Common myeloid progenitor, CD34-positive (primary cell): ENCODE results near the gene CFAP61.

ENCODE experiments used
- CTCF ChIA-PET: fragments of 350-600 bp; sonication (Branson Sonifier 250); formaldehyde crosslinking; loops from one replicate; lab custom pipeline; 2021; ENCODE audit warnings: antibody characterized with exemption; lab: Charles Lee
- POLR2A ChIA-PET: fragments of 350-600 bp; sonication (Branson Sonifier 250); formaldehyde crosslinking; loops from one replicate; lab custom pipeline; 2021; ENCODE audit warnings: antibody characterized with exemption; lab: Charles Lee
- DNase-seq, 3 donors: peaks; one replicate each; pipeline versions ENCODE4 v3.0.0 to v3.0.0-alpha.2; 2013
- H3K27ac ChIP-seq, 2 experiments: 1 replicate in 1 of 2; 2 replicates in 1 of 2; pipeline ENCODE4 v1.7.0; 2013; ENCODE audit warnings: inconsistent platforms in 2 of 2, low read length in 2 of 2, mild to moderate bottlenecking in 2 of 2, low read depth in 1 of 2, moderate library complexity in 1 of 2; ENCODE audit not compliant: severe bottlenecking in 2 of 2, insufficient read depth in 1 of 2, poor library complexity in 1 of 2
- H3K27me3 ChIP-seq, 5 experiments: replicated peaks in 2 of 5; 1 replicate in 3 of 5; 2 replicates in 2 of 5; pipeline versions ENCODE4 v1.6.1 to v1.7.0; 2013; ENCODE audit warnings: low read length in 4 of 5, mild to moderate bottlenecking in 2 of 5, moderate library complexity in 2 of 5, inconsistent platforms in 1 of 5; ENCODE audit not compliant: insufficient read depth in 5 of 5, control insufficient read depth in 4 of 5
- H3K36me3 ChIP-seq, 4 experiments: 1 replicate in 2 of 4; 2 replicates in 2 of 4; pipeline versions ENCODE4 v1.6.1 to v1.7.0; 2013; ENCODE audit warnings: low read length in 3 of 4, control low read depth in 1 of 4, mild to moderate bottlenecking in 1 of 4; ENCODE audit not compliant: control insufficient read depth in 4 of 4, insufficient read depth in 4 of 4
- H3K4me1 ChIP-seq, 4 experiments: 1 replicate in 3 of 4; 2 replicates in 1 of 4; pipeline versions ENCODE4 v1.6.1 to v1.7.1; 2013; ENCODE audit warnings: low read length in 3 of 4, mild to moderate bottlenecking in 3 of 4, control low read depth in 1 of 4, inconsistent platforms in 1 of 4, moderate library complexity in 1 of 4; ENCODE audit not compliant: control insufficient read depth in 4 of 4, insufficient read depth in 4 of 4; ENCODE audit errors: control extremely low read depth in 1 of 4
- H3K4me3 ChIP-seq, 7 experiments: 1 replicate in 4 of 7; 2 replicates in 3 of 7; pipeline versions ENCODE4 v1.5.1 to v1.7.0; 2013; ENCODE audit warnings: mild to moderate bottlenecking in 7 of 7, low read length in 6 of 7, moderate library complexity in 6 of 7, inconsistent platforms in 2 of 7, low read depth in 2 of 7, control low read depth in 1 of 7; ENCODE audit not compliant: insufficient read depth in 4 of 7, control insufficient read depth in 1 of 7; ENCODE audit errors: extremely low read depth in 1 of 7
- H3K9me3 ChIP-seq, 5 experiments: 1 replicate in 4 of 5; 2 replicates in 1 of 5; pipeline versions ENCODE4 v1.6.1 to v1.7.1; 2013; ENCODE audit warnings: low read length in 4 of 5, mild to moderate bottlenecking in 2 of 5, inconsistent platforms in 1 of 5, low read depth in 1 of 5, moderate library complexity in 1 of 5; ENCODE audit not compliant: control insufficient read depth in 4 of 5, insufficient read depth in 2 of 5; ENCODE audit errors: control extremely low read depth in 1 of 5
- WGBS: methylation state at CpG from one replicate; pipeline ENCODE4 v1.1.5; 2013; ENCODE audit not compliant: insufficient coverage; 5-methylcytosine and 5-hydroxymethylcytosine counted together

Gene CFAP61

GRCh38 chr20:20272686-20273085, 220.4 kb downstream of the CFAP61 start:
- H3K9me3 ChIP-seq: no peaks in the 10 kb centered on the region
- no peaks in the 10 kb centered on the region for H3K36me3 ChIP-seq
- peaks cover 0 to 5% (median 4%) of the 10 kb centered on the region in 5 experiments for H3K27me3 ChIP-seq
- peaks cover 0 to 6% (median 3%) of the 10 kb centered on the region in 4 experiments for H3K4me1 ChIP-seq
- WGBS: 100% methylated on average over 2 of the region's 4 CpGs
- no peak overlapping the region for H3K4me3 ChIP-seq
- no peak overlapping the region for H3K27ac ChIP-seq
- ChIA-PET CTCF (no interaction called here), POLR2A (no interaction called here)
- no peak for DNase-seq

- H3K4me1 ChIP-seq: peaks cover 0 to 6% (median 3%) of the 10 kb centered on the region in 4 experiments
- H3K9me3 ChIP-seq: no peaks in the 10 kb centered on the region
- no peak overlapping the region for H3K4me3 ChIP-seq
- WGBS: no CpG with 5 or more reads among the region's 1 CpG
- peaks cover 0 to 11% (median 6%) of the 10 kb centered on the region in 5 experiments for H3K27me3 ChIP-seq
- ChIA-PET CTCF (no interaction called here), POLR2A (interaction anchor here (0.6 kb wide), 1 partner anchor 260 kb away, joined by 3 read pairs; no protein-coding TSS in a partner anchor)
- no peaks in the 10 kb centered on the region for H3K36me3 ChIP-seq
- no peak for DNase-seq
- no peak overlapping the region for H3K27ac ChIP-seq
Measured at GRCh38 chr20:20273286-20273685, 221.0 kb downstream of the CFAP61 start.

GRCh38 chr20:20274821-20275220, 222.5 kb downstream of the CFAP61 start:
- no CpG with 5 or more reads among the region's 3 CpGs for WGBS

GRCh38 chr20:20275636-20276035, 223.3 kb downstream of the CFAP61 start:
- Histone ChIP-seq H3K9me3 (no peaks in the 10 kb centered on the region), H3K4me1 (peaks cover 0 to 6% (median 3%) of the 10 kb centered on the region in 4 experiments), H3K4me3 (no peak overlapping the region), H3K36me3 (no peaks in the 10 kb centered on the region), H3K27me3 (peaks cover 0 to 12% (median 7%) of the 10 kb centered on the region in 5 experiments), H3K27ac (no peak overlapping the region)
- POLR2A ChIA-PET: no interaction called here
- no peak for DNase-seq
- CTCF ChIA-PET: no interaction called here
- 100% methylated on average over 3 of the region's 5 CpGs for WGBS

More at GRCh38 chr20:20274821-20275220, 222.5 kb downstream of the CFAP61 start:
- H3K4me1 ChIP-seq: peaks cover 0 to 6% (median 3%) of the 10 kb centered on the region in 4 experiments
- DNase-seq: no peak
- H3K9me3 ChIP-seq: no peaks in the 10 kb centered on the region
- no peak overlapping the region for H3K4me3 ChIP-seq
- ChIA-PET CTCF (no interaction called here), POLR2A (no interaction called here)
- peaks cover 0 to 12% (median 7%) of the 10 kb centered on the region in 5 experiments for H3K27me3 ChIP-seq
- H3K27ac ChIP-seq: no peak overlapping the region
- no peaks in the 10 kb centered on the region for H3K36me3 ChIP-seq

GRCh38 chr20:20276811-20277530, 224.6 kb downstream of the CFAP61 start:
- Histone ChIP-seq H3K4me3 (no peak overlapping the region), H3K27me3 (peaks cover 0 to 12% (median 7%) of the 10 kb centered on the region in 5 experiments), H3K9me3 (no peaks in the 10 kb centered on the region), H3K27ac (no peak overlapping the region), H3K36me3 (no peaks in the 10 kb centered on the region), H3K4me1 (peaks cover 0 to 6% (median 3%) of the 10 kb centered on the region in 4 experiments)
- 37% methylated on average over 23 of the region's 26 CpGs for WGBS
- CTCF ChIA-PET: no interaction called here
- POLR2A ChIA-PET: no interaction called here
- peak; percentile 36 to 87 (median 82) for DNase-seq

- no peak for DNase-seq
- Histone ChIP-seq H3K9me3 (no peaks in the 10 kb centered on the region), H3K4me3 (no peak overlapping the region), H3K27me3 (peaks cover 0 to 12% (median 7%) of the 10 kb centered on the region in 5 experiments), H3K4me1 (peaks cover 0 to 6% (median 3%) of the 10 kb centered on the region in 4 experiments), H3K36me3 (no peaks in the 10 kb centered on the region), H3K27ac (no peak overlapping the region)
- WGBS: 98% methylated on average over 3 of the region's 3 CpGs
- ChIA-PET POLR2A (no interaction called here), CTCF (no interaction called here)
Measured at GRCh38 chr20:20277894-20278335, 225.6 kb downstream of the CFAP61 start.

- Histone ChIP-seq H3K4me3 (no peak overlapping the region), H3K9me3 (peaks cover 0 to 5% (median 0%) of the 10 kb centered on the region in 5 experiments), H3K36me3 (no peaks in the 10 kb centered on the region), H3K4me1 (no peaks in the 10 kb centered on the region), H3K27ac (no peak overlapping the region), H3K27me3 (peaks cover 0 to 3% (median 1%) of the 10 kb centered on the region in 5 experiments)
- POLR2A ChIA-PET: no interaction called here
- WGBS: 88% methylated on average over 1 of the region's 2 CpGs
- no peak for DNase-seq
- CTCF ChIA-PET: no interaction called here
Measured at GRCh38 chr20:20286061-20286460, 233.7 kb downstream of the CFAP61 start.
